A549 (cell line): ENCODE data around the gene DIPK1B.

Experiments used
- CEBPB ChIP-seq, 2 experiments: fragments of >200 bp in 1 of 2; sonication (Bioruptor Twin) in 1 of 2; formaldehyde crosslinking in 1 of 2; IDR thresholded peaks; 2 replicates each; pipeline ENCODE4 v1.6.1; 2012 to 2016
- HDAC2 ChIP-seq: fragments of 200-600 bp; sonication (generic); IDR thresholded peaks from 2 replicates; pipeline ENCODE4 v1.6.1; 2016
- KDM1A ChIP-seq: fragments of 200-600 bp; sonication (generic); IDR thresholded peaks from 2 replicates; pipeline ENCODE4 v1.6.1; 2016; ENCODE audit warnings: low read depth, mild to moderate bottlenecking
- MAFK ChIP-seq: fragments of 450-650 bp; IDR thresholded peaks from 2 replicates; pipeline ENCODE4 v1.6.1; 2014; ENCODE audit not compliant: partially characterized antibody
- POLR2A ChIP-seq: IDR thresholded peaks from 2 replicates; pipeline ENCODE4 v1.6.1; 2012; ENCODE audit warnings: mild to moderate bottlenecking, low read length
- RAD21 ChIP-seq, 2 experiments: fragments of >200 bp in 1 of 2; sonication (Bioruptor Twin) in 1 of 2; formaldehyde crosslinking in 1 of 2; IDR thresholded peaks in 1 of 2; conservative IDR thresholded peaks in 1 of 2; 2 replicates in 1 of 2; 3 replicates in 1 of 2; pipeline ENCODE4 v1.6.1; 2012 to 2018; ENCODE audit warnings: inconsistent platforms in 1 of 2
- RCOR1 ChIP-seq: fragments of 150-350 bp; IDR thresholded peaks from 2 replicates; pipeline ENCODE4 v1.6.1; 2014; ENCODE audit warnings: antibody characterized with exemption, low read length, low read depth
- TFCP2L1 ChIP-seq: fragments of 250-450 bp; sonication (Bioruptor Pico); IDR thresholded peaks from 2 replicates; pipeline ENCODE4 v1.5.0; 2021; ENCODE audit warnings: mild to moderate bottlenecking
- ZFP36 ChIP-seq: fragments of 450-650 bp; IDR thresholded peaks from 2 replicates; pipeline ENCODE4 v1.6.1; 2014; ENCODE audit warnings: borderline replicate concordance; ENCODE audit not compliant: partially characterized antibody
- TF ChIP-seq, protein P1 (sequence below): fragments of >200 bp; sonication (Bioruptor Twin); formaldehyde crosslinking; IDR thresholded peaks from 3 replicates; pipeline ENCODE4 v1.5.1; 2016
- TF ChIP-seq, protein P2 (sequence below): IDR thresholded peaks from 2 replicates; pipeline ENCODE4 v1.6.1; 2012
- TF ChIP-seq, protein P3 (sequence below): fragments of 200-600 bp; sonication (generic); IDR thresholded peaks from 2 replicates; pipeline ENCODE4 v1.6.1; 2016; ENCODE audit warnings: antibody characterized with exemption, mild to moderate bottlenecking, moderate library complexity

DNA sequence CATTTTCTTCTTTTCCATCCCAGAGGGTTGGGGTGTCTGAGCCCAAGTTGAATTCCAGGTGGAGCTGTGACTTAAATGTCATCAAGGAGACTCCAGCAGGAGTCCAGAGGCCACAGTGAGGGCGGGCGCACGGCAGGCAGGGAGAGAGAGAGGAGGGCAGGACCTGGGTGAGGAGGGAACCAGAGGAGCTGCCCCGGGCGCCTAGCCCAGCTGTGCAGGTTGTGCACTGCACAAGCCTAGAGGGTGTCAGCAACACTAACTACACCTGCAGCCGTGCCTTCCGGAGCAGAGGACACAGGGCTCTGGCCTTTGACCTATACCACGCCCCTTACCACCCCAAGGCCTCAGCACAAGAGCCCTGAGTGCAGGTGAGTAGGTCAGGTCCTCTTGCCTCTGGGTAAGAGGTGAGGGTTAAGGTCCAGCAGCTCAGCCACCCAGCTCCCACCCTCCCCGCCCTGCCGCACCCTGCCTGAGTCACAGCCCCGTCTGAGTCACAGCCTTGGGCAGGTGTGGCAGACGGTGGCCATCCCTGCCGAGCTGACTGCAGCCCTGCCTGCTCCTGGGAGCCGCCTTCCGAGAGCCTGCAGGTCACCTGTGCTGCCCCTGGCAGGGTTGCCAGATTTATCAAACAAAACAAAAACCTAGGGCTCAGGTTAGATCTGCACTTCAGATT lies 18.7 kb upstream of the DIPK1B start:
- TF ChIP-seq, protein P1, sequence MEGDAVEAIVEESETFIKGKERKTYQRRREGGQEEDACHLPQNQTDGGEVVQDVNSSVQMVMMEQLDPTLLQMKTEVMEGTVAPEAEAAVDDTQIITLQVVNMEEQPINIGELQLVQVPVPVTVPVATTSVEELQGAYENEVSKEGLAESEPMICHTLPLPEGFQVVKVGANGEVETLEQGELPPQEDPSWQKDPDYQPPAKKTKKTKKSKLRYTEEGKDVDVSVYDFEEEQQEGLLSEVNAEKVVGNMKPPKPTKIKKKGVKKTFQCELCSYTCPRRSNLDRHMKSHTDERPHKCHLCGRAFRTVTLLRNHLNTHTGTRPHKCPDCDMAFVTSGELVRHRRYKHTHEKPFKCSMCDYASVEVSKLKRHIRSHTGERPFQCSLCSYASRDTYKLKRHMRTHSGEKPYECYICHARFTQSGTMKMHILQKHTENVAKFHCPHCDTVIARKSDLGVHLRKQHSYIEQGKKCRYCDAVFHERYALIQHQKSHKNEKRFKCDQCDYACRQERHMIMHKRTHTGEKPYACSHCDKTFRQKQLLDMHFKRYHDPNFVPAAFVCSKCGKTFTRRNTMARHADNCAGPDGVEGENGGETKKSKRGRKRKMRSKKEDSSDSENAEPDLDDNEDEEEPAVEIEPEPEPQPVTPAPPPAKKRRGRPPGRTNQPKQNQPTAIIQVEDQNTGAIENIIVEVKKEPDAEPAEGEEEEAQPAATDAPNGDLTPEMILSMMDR = no peak
- TF ChIP-seq RAD21 (conservative IDR thresholded peaks at IDR 0.05 in 1 of 2, IDR thresholded peaks at IDR 0.05 in 1 of 2) (no peak), HDAC2 (no peak), MAFK (no peak), CEBPB (IDR thresholded peaks at IDR 0.05) (no peak), KDM1A (no peak), TFCP2L1 (CRISPR knock-in tag) (no peak), ZFP36 (no peak), RCOR1 (no peak), POLR2A (no peak)
- TF ChIP-seq, protein P2, sequence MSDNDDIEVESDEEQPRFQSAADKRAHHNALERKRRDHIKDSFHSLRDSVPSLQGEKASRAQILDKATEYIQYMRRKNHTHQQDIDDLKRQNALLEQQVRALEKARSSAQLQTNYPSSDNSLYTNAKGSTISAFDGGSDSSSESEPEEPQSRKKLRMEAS = no peak
- TF ChIP-seq, protein P3, sequence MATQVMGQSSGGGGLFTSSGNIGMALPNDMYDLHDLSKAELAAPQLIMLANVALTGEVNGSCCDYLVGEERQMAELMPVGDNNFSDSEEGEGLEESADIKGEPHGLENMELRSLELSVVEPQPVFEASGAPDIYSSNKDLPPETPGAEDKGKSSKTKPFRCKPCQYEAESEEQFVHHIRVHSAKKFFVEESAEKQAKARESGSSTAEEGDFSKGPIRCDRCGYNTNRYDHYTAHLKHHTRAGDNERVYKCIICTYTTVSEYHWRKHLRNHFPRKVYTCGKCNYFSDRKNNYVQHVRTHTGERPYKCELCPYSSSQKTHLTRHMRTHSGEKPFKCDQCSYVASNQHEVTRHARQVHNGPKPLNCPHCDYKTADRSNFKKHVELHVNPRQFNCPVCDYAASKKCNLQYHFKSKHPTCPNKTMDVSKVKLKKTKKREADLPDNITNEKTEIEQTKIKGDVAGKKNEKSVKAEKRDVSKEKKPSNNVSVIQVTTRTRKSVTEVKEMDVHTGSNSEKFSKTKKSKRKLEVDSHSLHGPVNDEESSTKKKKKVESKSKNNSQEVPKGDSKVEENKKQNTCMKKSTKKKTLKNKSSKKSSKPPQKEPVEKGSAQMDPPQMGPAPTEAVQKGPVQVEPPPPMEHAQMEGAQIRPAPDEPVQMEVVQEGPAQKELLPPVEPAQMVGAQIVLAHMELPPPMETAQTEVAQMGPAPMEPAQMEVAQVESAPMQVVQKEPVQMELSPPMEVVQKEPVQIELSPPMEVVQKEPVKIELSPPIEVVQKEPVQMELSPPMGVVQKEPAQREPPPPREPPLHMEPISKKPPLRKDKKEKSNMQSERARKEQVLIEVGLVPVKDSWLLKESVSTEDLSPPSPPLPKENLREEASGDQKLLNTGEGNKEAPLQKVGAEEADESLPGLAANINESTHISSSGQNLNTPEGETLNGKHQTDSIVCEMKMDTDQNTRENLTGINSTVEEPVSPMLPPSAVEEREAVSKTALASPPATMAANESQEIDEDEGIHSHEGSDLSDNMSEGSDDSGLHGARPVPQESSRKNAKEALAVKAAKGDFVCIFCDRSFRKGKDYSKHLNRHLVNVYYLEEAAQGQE = no peak
